H9 (cell line): ENCODE data around the gene PHYHIPL. TPM values are rescaled to one million over a fixed set of nuclear protein-coding genes. Genes with fewer than 3 reads are reported as not detected.

Experiments
- DNase-seq: peaks from one replicate; pipeline ENCODE4 v3.0.0-alpha.2; 2017
- H2AFZ ChIP-seq: one replicate; pipeline ENCODE4 v1.6.1; 2013; ENCODE audit warnings: mild to moderate bottlenecking, low read length, control low read depth, moderate library complexity
- H2AK5ac ChIP-seq: 2 replicates; pipeline ENCODE4 v1.6.1; 2013; ENCODE audit warnings: low read length, control low read depth, mixed read lengths; ENCODE audit not compliant: insufficient read length
- H2BK120ac ChIP-seq: one replicate; pipeline ENCODE4 v1.6.1; 2013; ENCODE audit warnings: low read depth, mild to moderate bottlenecking, low read length, control low read depth, inconsistent platforms; ENCODE audit not compliant: poor library complexity, severe bottlenecking
- H2BK12ac ChIP-seq: 2 replicates; pipeline ENCODE4 v1.6.1; 2013; ENCODE audit warnings: low read length, control low read depth, mixed read lengths, low read depth; ENCODE audit not compliant: insufficient read length
- H2BK15ac ChIP-seq: 2 replicates; pipeline ENCODE4 v1.6.1; 2013; ENCODE audit warnings: low read depth, low read length, control low read depth
- H2BK20ac ChIP-seq: one replicate; pipeline ENCODE4 v1.6.1; 2013; ENCODE audit warnings: low read depth, mild to moderate bottlenecking, low read length, control low read depth, inconsistent platforms; ENCODE audit not compliant: poor library complexity, severe bottlenecking
- H2BK5ac ChIP-seq: 2 replicates; pipeline ENCODE4 v1.6.1; 2013; ENCODE audit warnings: low read length, control low read depth, mixed read lengths; ENCODE audit not compliant: insufficient read length
- H3K14ac ChIP-seq: 2 replicates; pipeline ENCODE4 v1.6.1; 2013; ENCODE audit warnings: low read length, control low read depth; ENCODE audit not compliant: insufficient read depth
- H3K18ac ChIP-seq: 2 replicates; pipeline ENCODE4 v1.6.1; 2013; ENCODE audit warnings: low read depth, mild to moderate bottlenecking, mixed read lengths, low read length, control low read depth; ENCODE audit not compliant: insufficient read length
- H3K23ac ChIP-seq: 2 replicates; pipeline ENCODE4 v1.6.1; 2013; ENCODE audit warnings: low read length, control low read depth, mixed read lengths, low read depth; ENCODE audit not compliant: insufficient read length
- H3K23me2 ChIP-seq: 2 replicates; pipeline ENCODE4 v1.6.1; 2013; ENCODE audit warnings: low read depth, mild to moderate bottlenecking, mixed read lengths, low read length, control low read depth; ENCODE audit not compliant: insufficient read length, poor library complexity, severe bottlenecking
- H3K27ac ChIP-seq: 2 replicates; pipeline ENCODE4 v1.5.1; 2013; ENCODE audit warnings: low read length, control low read depth, mixed read lengths, low read depth; ENCODE audit not compliant: insufficient read length
- H3K27me3 ChIP-seq: 2 replicates; pipeline ENCODE4 v1.6.1; 2013; ENCODE audit warnings: low read length, control low read depth, inconsistent platforms; ENCODE audit not compliant: insufficient read depth
- H3K4ac ChIP-seq: 2 replicates; pipeline ENCODE4 v1.6.1; 2013; ENCODE audit warnings: low read depth, mild to moderate bottlenecking, control low read depth, inconsistent platforms, low read length, moderate library complexity
- H3K4me1 ChIP-seq: 2 replicates; pipeline ENCODE4 v1.6.1; 2013; ENCODE audit warnings: low read length, control low read depth, inconsistent platforms; ENCODE audit not compliant: insufficient read depth
- H3K4me2 ChIP-seq: 2 replicates; pipeline ENCODE4 v1.6.1; 2013; ENCODE audit warnings: low read length, control low read depth, mixed read lengths; ENCODE audit not compliant: insufficient read length, insufficient read depth
- H3K56ac ChIP-seq: 2 replicates; pipeline ENCODE4 v1.6.1; 2013; ENCODE audit warnings: low read depth, mild to moderate bottlenecking, mixed read lengths, low read length, control low read depth; ENCODE audit not compliant: insufficient read length
- H3K79me1 ChIP-seq: 2 replicates; pipeline ENCODE4 v1.6.1; 2013; ENCODE audit warnings: low read depth, mild to moderate bottlenecking, moderate library complexity, low read length, control low read depth, inconsistent platforms; ENCODE audit not compliant: insufficient read depth, poor library complexity, severe bottlenecking
- H3K79me2 ChIP-seq: 2 replicates; pipeline ENCODE4 v1.6.1; 2013; ENCODE audit warnings: low read length, control low read depth, inconsistent platforms; ENCODE audit not compliant: insufficient read depth
- H3K9ac ChIP-seq: 2 replicates; pipeline ENCODE4 v1.6.1; 2013; ENCODE audit warnings: low read length, control low read depth, mixed read lengths; ENCODE audit not compliant: insufficient read length; ENCODE audit errors: extremely low read depth
- H3K9me3 ChIP-seq: one replicate; pipeline ENCODE4 v1.6.1; 2013; ENCODE audit warnings: low read depth, low read length, inconsistent platforms; ENCODE audit not compliant: control insufficient read depth
- H3T11ph ChIP-seq: one replicate; pipeline ENCODE4 v1.6.1; 2013; ENCODE audit warnings: mild to moderate bottlenecking, low read length, control low read depth, inconsistent platforms
- H4K20me1 ChIP-seq: one replicate; pipeline ENCODE4 v1.6.1; 2013; ENCODE audit not compliant: control insufficient read depth, insufficient read length, insufficient read depth
- H4K5ac ChIP-seq: 2 replicates; pipeline ENCODE4 v1.6.1; 2013; ENCODE audit warnings: low read depth, mild to moderate bottlenecking, mixed read lengths, low read length, control low read depth; ENCODE audit not compliant: insufficient read length
- H4K8ac ChIP-seq: replicated peaks from 2 replicates; pipeline ENCODE4 v1.6.1; 2013; ENCODE audit warnings: low read length, control low read depth, mixed read lengths, low read depth; ENCODE audit not compliant: insufficient read length
- H4K91ac ChIP-seq: 2 replicates; pipeline ENCODE4 v1.6.1; 2013; ENCODE audit warnings: low read depth, mild to moderate bottlenecking, moderate library complexity, mixed read lengths, low read length, control low read depth; ENCODE audit not compliant: insufficient read length
- H3K27ac Mint-ChIP-seq, 3 experiments: 2 replicates in 2 of 3; 3 replicates in 1 of 3; pipeline ENCODE4 v1.8.0; 2020 to 2021; ENCODE audit warnings: mixed read lengths in 3 of 3, mild to moderate bottlenecking in 1 of 3, moderate library complexity in 1 of 3
- H3K27me3 Mint-ChIP-seq: 2 replicates; pipeline ENCODE4 v1.8.0; 2021; ENCODE audit warnings: low read depth, mild to moderate bottlenecking, moderate library complexity, mixed read lengths
- H3K36me3 Mint-ChIP-seq, 3 experiments: 2 replicates in 2 of 3; 3 replicates in 1 of 3; pipeline ENCODE4 v1.8.0; 2020 to 2021; ENCODE audit warnings: low read depth in 3 of 3, mixed read lengths in 3 of 3; ENCODE audit not compliant: insufficient read depth in 1 of 3
- H3K4me1 Mint-ChIP-seq, 2 experiments: 2 replicates each; pipeline ENCODE4 v1.8.0; 2020; ENCODE audit warnings: mixed read lengths in 2 of 2
- H3K4me3 Mint-ChIP-seq, 2 experiments: 2 replicates in 1 of 2; 3 replicates in 1 of 2; pipeline ENCODE4 v1.8.0; 2020 to 2021; ENCODE audit warnings: mild to moderate bottlenecking in 2 of 2, mixed read lengths in 2 of 2, moderate library complexity in 1 of 2
- H3K9me3 Mint-ChIP-seq, 2 experiments: 2 replicates in 1 of 2; 3 replicates in 1 of 2; pipeline ENCODE4 v1.8.0; 2020; ENCODE audit warnings: mild to moderate bottlenecking in 2 of 2, mixed read lengths in 2 of 2, moderate library complexity in 1 of 2
- WGBS: extraction: QIAGEN DNeasy Blood & Tissue Kit; methylation state at CpG from one replicate; pipeline ENCODE4 v1.1.7; 2013; ENCODE audit warnings: missing lambda C conversion rate, low lambda C conversion rate, mixed read lengths; ENCODE audit not compliant: insufficient read length; ENCODE audit errors: extremely low coverage; 5-methylcytosine and 5-hydroxymethylcytosine counted together
- total RNA-seq: library from RNA; stranded (reverse); gene quantifications from 2 replicates; pipeline ENCODE4 v1.2.1, GENCODE V29; 2021
- TF ChIP-seq, protein P1 (sequence below): fragments of 200-600 bp; sonication (generic); conservative IDR thresholded peaks from 3 replicates; pipeline ENCODE4 v1.8.0; 2021; ENCODE audit warnings: antibody characterized with exemption, mild to moderate bottlenecking

PHYHIPL gene
- total RNA-seq, 1 experiment from 2014 or later: 0.44 TPM

DNA sequence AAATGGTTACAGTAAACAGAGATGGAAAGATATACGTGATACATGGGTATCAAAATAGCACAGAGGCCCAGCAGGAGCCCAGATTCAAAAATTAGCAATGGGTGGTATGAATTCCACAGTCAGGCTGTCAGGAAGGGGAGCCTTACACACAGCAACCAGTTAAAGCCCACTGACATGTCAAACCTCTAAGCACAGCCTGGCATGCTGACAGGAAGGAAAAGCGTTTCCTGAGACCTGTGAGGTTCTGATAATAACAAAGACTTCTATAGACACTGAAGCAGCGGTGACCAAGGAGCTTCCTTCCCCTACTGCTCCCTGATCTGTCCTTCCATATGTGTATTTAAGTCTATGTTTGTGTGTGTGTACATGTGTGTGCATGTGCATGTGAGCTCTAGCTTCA is 89.9 kb downstream of the PHYHIPL start:
- H2BK120ac ChIP-seq: no peak overlapping the region
- H2BK20ac ChIP-seq: no peak overlapping the region
- H4K5ac ChIP-seq: no peak overlapping the region
- no peak overlapping the region for H3K4ac ChIP-seq
- no peaks in the 10 kb centered on the region for H3K79me2 ChIP-seq
- Mint-ChIP-seq H3K4me3 (no peak overlapping the region), H3K27ac (no peak overlapping the region), H3K27me3 (peaks cover 2% of the 10 kb centered on the region), H3K4me1 (no peaks in the 10 kb centered on the region), H3K9me3 (no peaks in the 10 kb centered on the region), H3K36me3 (no peaks in the 10 kb centered on the region)
- H2BK12ac ChIP-seq: no peak overlapping the region
- 100% methylated on average over 1 of the region's 3 CpGs for WGBS
- no peak overlapping the region for H3K56ac ChIP-seq
- H3K4me1 ChIP-seq: no peaks in the 10 kb centered on the region
- no peak overlapping the region for H2BK15ac ChIP-seq
- H3K23me2 ChIP-seq: no peaks in the 10 kb centered on the region
- DNase-seq: no peak
- no peak overlapping the region for H2AK5ac ChIP-seq
- H3K14ac ChIP-seq: no peak overlapping the region
- TF ChIP-seq, protein P1, sequence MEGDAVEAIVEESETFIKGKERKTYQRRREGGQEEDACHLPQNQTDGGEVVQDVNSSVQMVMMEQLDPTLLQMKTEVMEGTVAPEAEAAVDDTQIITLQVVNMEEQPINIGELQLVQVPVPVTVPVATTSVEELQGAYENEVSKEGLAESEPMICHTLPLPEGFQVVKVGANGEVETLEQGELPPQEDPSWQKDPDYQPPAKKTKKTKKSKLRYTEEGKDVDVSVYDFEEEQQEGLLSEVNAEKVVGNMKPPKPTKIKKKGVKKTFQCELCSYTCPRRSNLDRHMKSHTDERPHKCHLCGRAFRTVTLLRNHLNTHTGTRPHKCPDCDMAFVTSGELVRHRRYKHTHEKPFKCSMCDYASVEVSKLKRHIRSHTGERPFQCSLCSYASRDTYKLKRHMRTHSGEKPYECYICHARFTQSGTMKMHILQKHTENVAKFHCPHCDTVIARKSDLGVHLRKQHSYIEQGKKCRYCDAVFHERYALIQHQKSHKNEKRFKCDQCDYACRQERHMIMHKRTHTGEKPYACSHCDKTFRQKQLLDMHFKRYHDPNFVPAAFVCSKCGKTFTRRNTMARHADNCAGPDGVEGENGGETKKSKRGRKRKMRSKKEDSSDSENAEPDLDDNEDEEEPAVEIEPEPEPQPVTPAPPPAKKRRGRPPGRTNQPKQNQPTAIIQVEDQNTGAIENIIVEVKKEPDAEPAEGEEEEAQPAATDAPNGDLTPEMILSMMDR: no peak
- no peaks in the 10 kb centered on the region for H3K79me1 ChIP-seq
- no peak overlapping the region for H3K9ac ChIP-seq
- no peaks in the 10 kb centered on the region for H3K9me3 ChIP-seq
- H3K27me3 ChIP-seq: no peaks in the 10 kb centered on the region
- no peak overlapping the region for H3K4me2 ChIP-seq
- no peak overlapping the region for H2BK5ac ChIP-seq
- no peak overlapping the region for H3K18ac ChIP-seq
- H2AFZ ChIP-seq: no peak overlapping the region
- no peak overlapping the region for H3K23ac ChIP-seq
- H4K20me1 ChIP-seq: no peaks in the 10 kb centered on the region
- H4K91ac ChIP-seq: no peak overlapping the region
- H4K8ac ChIP-seq: no peak overlapping the region
- no peak overlapping the region for H3T11ph ChIP-seq
- no peak overlapping the region for H3K27ac ChIP-seq
